Thyroid gland (tissue), 4 donors: Measurements from ENCODE around the gene WIPI1. TPM values are rescaled to one million over a fixed set of nuclear protein-coding genes. Genes with fewer than 3 reads are reported as not detected.

Experiments used
- DNase-seq, 2 donors: peaks; one replicate each; pipeline ENCODE4 v3.0.0-alpha.2; 2019
- H3K27ac ChIP-seq, 3 donors: fragments of 200-600 bp; sonication (generic); 1 replicate in 2 of 3; 2 replicates in 1 of 3; pipeline ENCODE4 v1.5.1; 2016 to 2019; ENCODE audit warnings: mild to moderate bottlenecking in 1 of 3, moderate library complexity in 1 of 3
- H3K27me3 ChIP-seq: fragments of 200-600 bp; sonication (generic); one replicate; pipeline ENCODE4 v1.5.1; 2019
- H3K36me3 ChIP-seq, 2 donors: fragments of 200-600 bp; sonication (generic); one replicate each; pipeline ENCODE4 v1.5.1; 2016 to 2019
- H3K4me1 ChIP-seq, 2 donors: fragments of 200-600 bp; sonication (generic); one replicate each; pipeline ENCODE4 v1.5.1; 2017 to 2019
- H3K4me3 ChIP-seq, 3 donors: fragments of 200-600 bp; sonication (generic); replicated peaks in 1 of 3; 1 replicate in 2 of 3; 2 replicates in 1 of 3; pipeline ENCODE4 v1.5.1; 2016; ENCODE audit warnings: mild to moderate bottlenecking in 1 of 3
- H3K9me3 ChIP-seq: fragments of 200-600 bp; sonication (generic); one replicate; pipeline ENCODE4 v1.5.1; 2017
- POLR2A ChIP-seq, 2 donors: fragments of 450-650 bp; IDR thresholded peaks; one replicate each; pipeline ENCODE4 v1.6.1; 2017; ENCODE audit warnings: antibody characterized with exemption in 2 of 2, mild to moderate bottlenecking in 2 of 2, moderate library complexity in 1 of 2
- WGBS, 2 donors: methylation state at CpG; one replicate each; pipeline ENCODE4 v1.1.5; 2017; 5-methylcytosine and 5-hydroxymethylcytosine counted together
- intact Hi-C: fragments of 100-400 bp; cut with DNase I; formaldehyde crosslinking; loops from one replicate; pipeline ENCODE4 v1.15.1; 2023
- total RNA-seq, 4 donors: library from RNA; depleted of rRNA; stranded (reverse); fragments of >200 nt; gene quantifications; one replicate each; pipeline ENCODE4 v1.2.3, GENCODE V29; 2016
- TF ChIP-seq, protein P1 (sequence below), 6 experiments: fragments of 200-600 bp in 3 of 6; fragments of 450-650 bp in 3 of 6; sonication (generic) in 3 of 6; IDR thresholded peaks; one replicate each; pipeline ENCODE4 v1.5.1; 2016 to 2019; ENCODE audit warnings: antibody characterized with exemption in 6 of 6, mild to moderate bottlenecking in 2 of 6, inconsistent platforms in 1 of 6, moderate library complexity in 1 of 6

WIPI1 gene
- 10 to 100 TPM; 50.0 to 89.8 (median 78.4) TPM for total RNA-seq

GRCh38 chr17:68457168-68457538 lies at the start of gene WIPI1:
Gene WIPI1, minus strand, starts transcription at chr17:68457496. Its CDS starts 75 bp downstream, at chr17:68457421.
- TF ChIP-seq POLR2A (IDR thresholded peaks at IDR 0.05), result peak in 1 of 2 donors; percentile 40
- TF ChIP-seq, protein P1, sequence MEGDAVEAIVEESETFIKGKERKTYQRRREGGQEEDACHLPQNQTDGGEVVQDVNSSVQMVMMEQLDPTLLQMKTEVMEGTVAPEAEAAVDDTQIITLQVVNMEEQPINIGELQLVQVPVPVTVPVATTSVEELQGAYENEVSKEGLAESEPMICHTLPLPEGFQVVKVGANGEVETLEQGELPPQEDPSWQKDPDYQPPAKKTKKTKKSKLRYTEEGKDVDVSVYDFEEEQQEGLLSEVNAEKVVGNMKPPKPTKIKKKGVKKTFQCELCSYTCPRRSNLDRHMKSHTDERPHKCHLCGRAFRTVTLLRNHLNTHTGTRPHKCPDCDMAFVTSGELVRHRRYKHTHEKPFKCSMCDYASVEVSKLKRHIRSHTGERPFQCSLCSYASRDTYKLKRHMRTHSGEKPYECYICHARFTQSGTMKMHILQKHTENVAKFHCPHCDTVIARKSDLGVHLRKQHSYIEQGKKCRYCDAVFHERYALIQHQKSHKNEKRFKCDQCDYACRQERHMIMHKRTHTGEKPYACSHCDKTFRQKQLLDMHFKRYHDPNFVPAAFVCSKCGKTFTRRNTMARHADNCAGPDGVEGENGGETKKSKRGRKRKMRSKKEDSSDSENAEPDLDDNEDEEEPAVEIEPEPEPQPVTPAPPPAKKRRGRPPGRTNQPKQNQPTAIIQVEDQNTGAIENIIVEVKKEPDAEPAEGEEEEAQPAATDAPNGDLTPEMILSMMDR (IDR thresholded peaks at IDR 0.05), result no peak
- Histone ChIP-seq H3K4me3 (peak within 1 kb of the TSS; percentile 56 to 91 (median 75)), H3K36me3 (no peaks in the 10 kb centered on the region), H3K27me3 (no peaks in the 10 kb centered on the region), H3K27ac (peak within 1 kb of the TSS; percentile 89 to 97 (median 89)), H3K9me3 (no peaks in the 10 kb centered on the region), H3K4me1 (peaks cover 22 to 37% of the 10 kb centered on the region in 2 donors)
- WGBS, 2 donors, result 0 to 2% methylated on average over 3 to 6 of the region's 39 CpGs
- intact Hi-C loops, result no loop called here
- DNase-seq, result no peak

DNA sequence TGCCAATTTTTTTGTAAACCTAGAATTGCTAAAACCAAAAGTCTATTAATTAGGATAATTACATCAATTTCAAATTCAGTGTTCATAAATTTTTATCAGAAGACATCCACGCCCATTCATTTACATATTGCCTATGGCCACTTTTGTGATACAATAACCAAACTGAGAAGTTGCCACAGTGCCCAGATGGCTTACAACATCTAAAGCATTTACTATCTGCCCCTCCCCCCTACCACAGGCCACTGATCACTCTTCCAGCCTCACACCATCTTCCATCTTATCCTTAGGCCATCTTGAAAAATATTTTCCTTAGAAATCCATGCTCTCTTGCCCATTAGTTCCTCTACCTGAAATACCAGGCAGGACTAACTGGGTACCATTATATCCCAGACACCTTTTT lies 48.7 kb upstream of the WIPI1 start:
- TF ChIP-seq POLR2A (IDR thresholded peaks at IDR 0.05), result no peak
- TF ChIP-seq, protein P1 (IDR thresholded peaks at IDR 0.05), result no peak
- Histone ChIP-seq H3K36me3 (no peaks in the 10 kb centered on the region), H3K4me3 (no peak overlapping the region), H3K9me3 (no peaks in the 10 kb centered on the region), H3K27me3 (no peaks in the 10 kb centered on the region), H3K4me1 (peaks cover 0 to 4% of the 10 kb centered on the region in 2 donors), H3K27ac (no peak overlapping the region)
- DNase-seq, result no peak
- WGBS, 2 donors, result 91 to 100% methylated on average over 1 of the region's 1 CpG
- intact Hi-C loops, result no loop called here

DNA sequence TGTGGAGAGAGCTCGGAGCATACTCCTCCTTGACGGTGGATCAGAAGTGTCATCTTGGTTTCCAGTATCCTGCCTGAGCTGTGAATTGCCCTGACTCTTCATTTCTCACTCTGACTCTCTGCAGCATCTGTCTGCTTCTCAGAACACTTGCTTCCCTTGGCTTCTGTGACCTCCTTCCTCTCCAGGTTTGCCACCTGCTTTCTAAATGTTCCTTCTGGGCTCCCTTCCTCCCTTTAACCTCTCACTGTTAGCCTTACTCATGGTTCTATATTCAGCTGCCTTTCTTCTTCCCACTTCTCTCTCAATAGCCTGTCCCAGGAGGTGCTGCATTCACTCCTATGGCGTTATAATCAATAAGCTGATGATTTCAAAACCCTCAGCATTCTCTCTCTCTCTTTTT lies 43.8 kb upstream of the WIPI1 start:
- WGBS, 2 donors, result 72 to 75% methylated on average over 3 of the region's 3 CpGs
- no peaks in the 10 kb centered on the region for H3K27me3 ChIP-seq
- H3K4me1 ChIP-seq, result peaks cover 0 to 9% of the 10 kb centered on the region in 2 donors
- H3K36me3 ChIP-seq, result no peaks in the 10 kb centered on the region
- intact Hi-C loops, result no loop called here
- no peak for TF ChIP-seq POLR2A (IDR thresholded peaks at IDR 0.05)
- TF ChIP-seq, protein P1 (IDR thresholded peaks at IDR 0.05), result no peak
- no peaks in the 10 kb centered on the region for H3K9me3 ChIP-seq
- no peak overlapping the region for H3K4me3 ChIP-seq
- H3K27ac ChIP-seq, result no peak overlapping the region
- DNase-seq, result no peak

- Histone ChIP-seq H3K36me3 (no peaks in the 10 kb centered on the region), H3K27me3 (no peaks in the 10 kb centered on the region), H3K9me3 (no peaks in the 10 kb centered on the region), H3K4me1 (peaks cover 0 to 9% of the 10 kb centered on the region in 2 donors), H3K27ac (no peak overlapping the region), H3K4me3 (no peak overlapping the region)
- no peak for DNase-seq
- WGBS, 2 donors, result 89 to 91% methylated on average over 5 of the region's 5 CpGs
- no peak for TF ChIP-seq POLR2A (IDR thresholded peaks at IDR 0.05)
- intact Hi-C loops, result no loop called here
Observed at GRCh38 chr17:68499587-68499986, 42.3 kb upstream of the WIPI1 start.

DNA sequence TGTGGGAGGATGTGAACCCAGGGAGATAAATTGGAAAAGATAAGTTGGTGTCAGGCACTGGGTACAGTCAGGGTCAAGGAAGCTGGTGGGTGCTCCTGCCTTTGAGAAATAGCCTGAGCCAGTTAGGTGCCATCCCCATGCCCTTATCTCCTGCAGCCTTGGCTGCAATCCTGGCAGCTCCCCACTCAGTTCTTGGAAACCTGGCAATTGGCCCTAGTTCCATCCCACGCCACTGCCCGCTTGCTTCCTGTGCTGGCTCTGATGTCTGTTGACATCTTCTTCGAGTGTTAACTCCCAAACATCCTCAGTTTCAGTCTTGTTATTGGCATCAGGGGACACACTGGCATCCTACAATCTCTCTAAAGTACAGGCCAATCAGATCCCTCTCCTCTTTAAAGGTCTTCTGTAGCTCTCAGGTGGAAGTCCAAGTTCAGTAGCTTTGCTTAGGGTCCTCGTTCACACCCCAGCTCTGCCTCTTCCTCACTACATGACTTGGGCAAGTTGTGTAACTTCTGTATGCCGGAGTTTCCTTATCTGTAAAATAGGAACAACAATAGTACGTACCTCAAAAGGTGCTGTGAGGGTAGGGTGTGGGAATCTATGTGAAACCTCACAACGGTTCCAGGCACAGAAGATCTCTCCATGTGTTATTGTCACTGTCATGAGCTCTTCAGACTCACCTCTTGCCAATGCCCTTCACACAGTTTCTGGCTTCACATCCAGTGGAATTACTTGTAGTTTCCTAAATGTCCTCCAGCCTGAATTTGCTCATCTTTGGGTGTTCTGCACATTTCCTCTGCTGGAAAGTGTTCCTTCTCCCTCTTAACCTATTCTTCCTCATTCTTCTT lies 41.4 kb upstream of the WIPI1 start:
- TF ChIP-seq POLR2A (IDR thresholded peaks at IDR 0.05), result no peak
- TF ChIP-seq, protein P1 (IDR thresholded peaks at IDR 0.05), result no peak
- 56 to 78% methylated on average over 7 of the region's 7 CpGs for WGBS, 2 donors
- Histone ChIP-seq H3K27ac (no peak overlapping the region), H3K4me1 (peaks cover 1 to 9% of the 10 kb centered on the region in 2 donors), H3K9me3 (no peaks in the 10 kb centered on the region), H3K27me3 (no peaks in the 10 kb centered on the region), H3K4me3 (no peak overlapping the region), H3K36me3 (no peaks in the 10 kb centered on the region)
- intact Hi-C loops, result no loop called here
- DNase-seq, result no peak
